Hematopoietic multipotent progenitor cell treated with erythropoietin and hydrocortisone succinate and interleukin-3 and kit ligand, for 8 days (in vitro differentiated cells): ENCODE measurements around the gene GLYATL1.
A peak's percentile ranks its signal among the peaks of the same experiment; 100 is the strongest.

ENCODE experiments used
- DNase-seq: peaks from one replicate; pipeline ENCODE4 v3.0.0-alpha.2; 2015

Gene GLYATL1

GRCh38 chr11:58939277-58939676 is at the start of gene GLYATL1:
GLYATL1 (plus strand) TSS chr11:58939488; CDS start chr11:58947088, 7,600 bp downstream.
- DNase-seq = no peak

GRCh38 chr11:58893899-58894298 is 45.4 kb upstream of the GLYATL1 start:
- no peak for DNase-seq

- no peak for DNase-seq
Measured at GRCh38 chr11:58898106-58898505, 41.2 kb upstream of the GLYATL1 start.

- DNase-seq = peak; percentile 74
Measured at GRCh38 chr11:58900479-58901420, 38.5 kb upstream of the GLYATL1 start.

- DNase-seq = no peak
Measured at GRCh38 chr11:58902881-58903280, 36.4 kb upstream of the GLYATL1 start.

- no peak for DNase-seq
Measured at GRCh38 chr11:58905011-58905720, 34.1 kb upstream of the GLYATL1 start.

GRCh38 chr11:58905721-58906547 is 33.4 kb upstream of the GLYATL1 start:
- DNase-seq = peak; percentile 2

GRCh38 chr11:58907780-58908179 is 31.5 kb upstream of the GLYATL1 start:
- DNase-seq = no peak

GRCh38 chr11:58912124-58912523 is 27.2 kb upstream of the GLYATL1 start:
- DNase-seq = no peak

- no peak for DNase-seq
Measured at GRCh38 chr11:58913685-58914084, 25.6 kb upstream of the GLYATL1 start.

- no peak for DNase-seq
Measured at GRCh38 chr11:58914821-58915543, 24.3 kb upstream of the GLYATL1 start.

GRCh38 chr11:58916637-58917036 is 22.7 kb upstream of the GLYATL1 start:
- no peak for DNase-seq

GRCh38 chr11:58917159-58917783 is 22.0 kb upstream of the GLYATL1 start:
- DNase-seq = peak; percentile 54

GRCh38 chr11:58919561-58919960 is 19.7 kb upstream of the GLYATL1 start:
- no peak for DNase-seq

GRCh38 chr11:58919980-58920379 is 19.3 kb upstream of the GLYATL1 start:
- no peak for DNase-seq

GRCh38 chr11:58921778-58922390 is 17.4 kb upstream of the GLYATL1 start:
- DNase-seq = no peak

- no peak for DNase-seq
Measured at GRCh38 chr11:58922479-58922878, 16.8 kb upstream of the GLYATL1 start.

- peak; percentile 46 for DNase-seq
Measured at GRCh38 chr11:58923300-58923788, 15.9 kb upstream of the GLYATL1 start.

- DNase-seq = no peak
Measured at GRCh38 chr11:58924230-58924629, 15.1 kb upstream of the GLYATL1 start.

- DNase-seq = no peak
Measured at GRCh38 chr11:58926251-58926650, 13.0 kb upstream of the GLYATL1 start.

GRCh38 chr11:58926695-58927094 is 12.6 kb upstream of the GLYATL1 start:
- no peak for DNase-seq
